Heart right ventricle (tissue), 16 donors: Measurements from ENCODE around the gene RUVBL1. TPM values are rescaled to one million over a fixed set of nuclear protein-coding genes. Genes with fewer than 3 reads are reported as not detected.

Experiments used
- ATAC-seq, 8 donors: fragments of 200-7000 bp; cut with Tn5 transposase; one replicate each; pipeline ENCODE4 v1.9.1; 2020; ENCODE audit warnings: mild to moderate bottlenecking in 8 of 8, moderate library complexity in 8 of 8, moderate number of reproducible peaks in 1 of 8
- DNase-seq, 2 donors: peaks; one replicate each; pipeline ENCODE4 v3.0.0-alpha.2; 2020
- H3K27ac ChIP-seq, 10 donors: fragments of 200-600 bp; sonication (generic) in 2 of 10; one replicate each; pipeline versions ENCODE4 v1.5.0 to v1.8.0; 2020 to 2022; ENCODE audit warnings: mild to moderate bottlenecking in 3 of 10
- H3K27me3 ChIP-seq, 7 donors: fragments of 200-600 bp; one replicate each; pipeline ENCODE4 v1.8.0; 2021 to 2022; ENCODE audit warnings: mild to moderate bottlenecking in 2 of 7
- H3K36me3 ChIP-seq, 9 donors: fragments of 200-600 bp; sonication (generic) in 1 of 9; one replicate each; pipeline versions ENCODE4 v1.5.0 to v1.8.0; 2020 to 2022; ENCODE audit warnings: mild to moderate bottlenecking in 2 of 9
- H3K4me1 ChIP-seq, 9 donors: fragments of 200-600 bp; sonication (generic) in 1 of 9; one replicate each; pipeline versions ENCODE4 v1.5.0 to v1.8.0; 2020 to 2022; ENCODE audit warnings: mild to moderate bottlenecking in 4 of 9
- H3K4me3 ChIP-seq, 10 donors: fragments of 200-600 bp; sonication (generic) in 2 of 10; one replicate each; pipeline versions ENCODE4 v1.5.0 to v1.8.0; 2020 to 2022; ENCODE audit warnings: mild to moderate bottlenecking in 7 of 10, moderate library complexity in 2 of 10
- H3K9me3 ChIP-seq, 11 donors: fragments of 200-600 bp in 10 of 11; sonication (generic) in 2 of 11; one replicate each; pipeline versions ENCODE4 v1.5.0 to v1.8.0; 2013 to 2022; ENCODE audit warnings: mild to moderate bottlenecking in 2 of 11, control low read depth in 1 of 11, moderate library complexity in 1 of 11
- CTCF ChIP-seq, 9 donors: fragments of 200-600 bp; sonication (generic) in 2 of 9; IDR thresholded peaks; one replicate each; pipeline versions ENCODE4 v1.5.0 to v1.8.0; 2021 to 2022; ENCODE audit warnings: antibody characterized with exemption in 9 of 9, mild to moderate bottlenecking in 5 of 9, moderate library complexity in 1 of 9
- WGBS, 2 donors: extraction: QIAGEN DNeasy Blood & Tissue Kit; methylation state at CpG; one replicate each; pipeline ENCODE4 v1.1.7; 2013; ENCODE audit warnings: inconsistent platforms in 1 of 2; 5-methylcytosine and 5-hydroxymethylcytosine counted together
- intact Hi-C, 10 donors: fragments of 100-400 bp; cut with DNase I; formaldehyde crosslinking; loops; one replicate each; pipeline versions ENCODE4 v1.11.1 to v1.14.2; 2022
- polyA plus RNA-seq, 2 donors: library from polyadenylated mRNA; stranded (reverse); fragments of 200-250 nt; gene quantifications; one replicate each; pipeline ENCODE4 v1.2.3, GENCODE V29; 2013
- total RNA-seq, 10 donors: library from RNA; stranded (reverse); fragmentation: NEBNext Ultra II Directional in 3 of 10; extraction: Animal tissue kit (Norgen Biotek cat#: 25700) in 3 of 10; gene quantifications; one replicate each; pipeline versions ENCODE4 v1.2.1 to v1.2.4, GENCODE V29; 2021 to 2023
- donor health status: Arrhythmogenic right ventricular cardiomyopathy.
- donor health status: ischemic (EF 13 %, LVEDD 7.1; RV severe dilation, severe dysfunction).
- donor health status: healthy with polysubstance abuse.
- donor health status: DM: no; HTN: yes; CAD: no.
- donor health status: DM: no; HTN: no; CAD: no.
- donor health status: ischemic (EF 25% LVEDD 6.9; RV normal size, moderate dysfunction).
- donor health status: ischemic (EF 25% LVEDD 5.7; RV mildly dilated, moderate dysfunction).
- donor health status: healthy.
- donor health status: DM: yes; HTN: yes; CAD: no.
- donor health status: Ischemic cardiomyopathy.
- donor health status: ischemic (EF 35%, LVEDD 5.7; RV mildly dilated, moderate dysfunction).
- donor health status: nonischemic (EF 11% LVEDD 7.7; RV severe dilation, severe dysfunction).
- donor health status: DM: yes; HTN: yes; CAD: no.
- donor health status: PGD.
- donor health status: ischemic (EF 29% LVEDD 5.4; RV normal size, mild dysfunction).
- donor health status: nonischemic (EF 23%, LVEDD 6.1; RV moderate dilation, normal function).

The RUVBL1 gene
- total and polyA plus RNA-seq, 12 donors = 9.4 to 38.5 (median 25.6) TPM

- DNase-seq = no peak
- peaks cover 7 to 100% (median 77%) of the 10 kb centered on the region in 9 donors for H3K36me3 ChIP-seq
- no peak overlapping the region for H3K27ac ChIP-seq
- H3K4me3 ChIP-seq = no peak overlapping the region
- no peak for ATAC-seq
- no peaks in the 10 kb centered on the region for H3K27me3 ChIP-seq
- peaks cover 0 to 4% (median 0%) of the 10 kb centered on the region in 9 donors for H3K4me1 ChIP-seq
- no peak for TF ChIP-seq CTCF (IDR thresholded peaks at IDR 0.05)
- intact Hi-C loops = no loop called here
- WGBS, 2 donors = 93 to 94% methylated on average over 9 of the region's 9 CpGs
- no peaks in the 10 kb centered on the region for H3K9me3 ChIP-seq
These were observed 56.9 kb downstream of the RUVBL1 start for GRCh38 chr3:128066676-128067075.

GRCh38 chr3:128066114-128066513 is 57.5 kb downstream of the RUVBL1 start:
- no peaks in the 10 kb centered on the region for H3K9me3 ChIP-seq
- no peaks in the 10 kb centered on the region for H3K4me1 ChIP-seq
- H3K36me3 ChIP-seq = peaks cover 7 to 100% (median 82%) of the 10 kb centered on the region in 9 donors
- no peak overlapping the region for H3K4me3 ChIP-seq
- ATAC-seq (no peak), DNase-seq (no peak)
- no peak overlapping the region for H3K27ac ChIP-seq
- intact Hi-C loops = no loop called here
- 89 to 95% methylated on average over 4 of the region's 4 CpGs for WGBS, 2 donors
- no peaks in the 10 kb centered on the region for H3K27me3 ChIP-seq
- no peak for TF ChIP-seq CTCF (IDR thresholded peaks at IDR 0.05)

DNA sequence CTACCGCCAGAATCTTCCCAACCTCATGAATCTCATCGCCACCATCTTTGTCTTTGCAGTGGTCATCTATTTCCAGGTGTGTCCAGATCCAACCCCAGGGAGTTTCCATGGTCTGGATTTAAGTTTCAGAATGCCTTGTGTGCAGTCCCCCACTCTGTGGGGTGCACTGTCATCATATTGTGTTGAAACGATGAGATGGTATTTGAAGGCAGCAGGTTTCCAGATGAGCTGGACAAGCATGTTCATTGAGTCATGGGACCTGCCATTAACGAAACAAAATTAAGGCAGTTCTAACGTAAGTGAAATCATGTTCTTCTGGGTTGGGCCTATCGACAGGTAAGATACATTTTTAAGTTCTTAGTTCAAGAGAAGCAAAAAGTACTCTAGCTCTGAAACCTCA is 58.6 kb downstream of the RUVBL1 start:
- no peak for ATAC-seq
- 92 to 93% methylated on average over 6 of the region's 6 CpGs for WGBS, 2 donors

GRCh38 chr3:128063865-128064264 is 59.7 kb downstream of the RUVBL1 start:
- no peaks in the 10 kb centered on the region for H3K27me3 ChIP-seq
- peaks cover 0 to 8% (median 0%) of the 10 kb centered on the region in 9 donors for H3K4me1 ChIP-seq
- H3K27ac ChIP-seq = no peak overlapping the region
- peaks cover 0 to 100% (median 81%) of the 10 kb centered on the region in 9 donors for H3K36me3 ChIP-seq
- DNase-seq = no peak
- no peak overlapping the region for H3K4me3 ChIP-seq
- intact Hi-C loops = loop anchor here in 1 of 10 donors (5.0 kb wide), 1 partner anchor 1982 kb away; the partner anchor contains the start of gene SLC41A3
- no peak for ATAC-seq
- H3K9me3 ChIP-seq = no peaks in the 10 kb centered on the region
- no peak for TF ChIP-seq CTCF (IDR thresholded peaks at IDR 0.05)
- 85 to 94% methylated on average over 2 of the region's 2 CpGs for WGBS, 2 donors

More for the DNA sequence above, 58.6 kb downstream of the RUVBL1 start:
- Histone ChIP-seq H3K4me3 (no peak overlapping the region), H3K36me3 (peaks cover 0 to 100% (median 84%) of the 10 kb centered on the region in 9 donors), H3K27me3 (no peaks in the 10 kb centered on the region), H3K9me3 (no peaks in the 10 kb centered on the region), H3K27ac (no peak overlapping the region), H3K4me1 (no peaks in the 10 kb centered on the region)
- intact Hi-C loops = loop anchor here in 1 of 10 donors (5.0 kb wide), 1 partner anchor 1983 kb away; the partner anchor contains the start of gene SLC41A3
- no peak for DNase-seq
- TF ChIP-seq CTCF (IDR thresholded peaks at IDR 0.05) = no peak
